NCI-H1048 (cell line): ENCODE measurements around the gene SPSB3.
"Not testable (repeated sequence)": the region's sequence is repeated elsewhere in the genome, so short reads cannot be mapped to it uniquely, and the experiment has no call there.

Experiments used
- DNase-seq: peaks from one replicate; lab custom pipeline; 2025; lab: John Stamatoyannopoulos, UW

SPSB3 gene

GRCh38 chr16:1816396-1817275 lies 34.3 kb upstream of the SPSB3 start:
- DNase-seq: no peak

- DNase-seq: no peak
These were observed 33.1 kb upstream of the SPSB3 start for GRCh38 chr16:1815461-1815860.

GRCh38 chr16:1812732-1813163 lies 30.4 kb upstream of the SPSB3 start:
- DNase-seq: no peak

GRCh38 chr16:1810536-1810935 lies 28.2 kb upstream of the SPSB3 start:
- DNase-seq: no peak

- no peak for DNase-seq
These were observed 27.7 kb upstream of the SPSB3 start for GRCh38 chr16:1810106-1810505.

- DNase-seq: no peak
These were observed 27.0 kb upstream of the SPSB3 start for GRCh38 chr16:1809281-1809801.

GRCh38 chr16:1808691-1809090 lies 26.3 kb upstream of the SPSB3 start:
- no peak for DNase-seq

GRCh38 chr16:1807626-1808025 lies 25.3 kb upstream of the SPSB3 start:
- DNase-seq: no peak

- no peak for DNase-seq
These were observed 18.3 kb upstream of the SPSB3 start for GRCh38 chr16:1800701-1801100.

GRCh38 chr16:1799263-1799662 lies 16.9 kb upstream of the SPSB3 start:
- not testable (repeated sequence) for DNase-seq

- DNase-seq: no peak
These were observed 12.7 kb upstream of the SPSB3 start for GRCh38 chr16:1794908-1795666.

- DNase-seq: no peak
These were observed 12.0 kb upstream of the SPSB3 start for GRCh38 chr16:1794221-1794871.

- DNase-seq: no peak
These were observed 11.3 kb upstream of the SPSB3 start, which contains the start of gene IGFALS for GRCh38 chr16:1793578-1794220. Gene IGFALS (minus strand): TSS chr16:1793705. CDS start chr16:1793652, 53 bp downstream.

- DNase-seq: no peak
These were observed 10.6 kb upstream of the SPSB3 start for GRCh38 chr16:1792836-1793577.

GRCh38 chr16:1791943-1792812 lies 9.8 kb upstream of the SPSB3 start:
- DNase-seq: no peak

GRCh38 chr16:1791256-1791942 lies 9.0 kb upstream of the SPSB3 start:
- DNase-seq: no peak

GRCh38 chr16:1790611-1791255 lies 8.4 kb upstream of the SPSB3 start:
- no peak for DNase-seq

GRCh38 chr16:1790261-1790610 lies 7.9 kb upstream of the SPSB3 start:
- DNase-seq: no peak

- DNase-seq: no peak
These were observed 7.3 kb upstream of the SPSB3 start for GRCh38 chr16:1789643-1790045.
